H9 (cell line): ENCODE measurements around the gene TST. TPM values are rescaled to one million over a fixed set of nuclear protein-coding genes. Genes with fewer than 3 reads are reported as not detected.

Experiments
- DNase-seq: peaks from one replicate; pipeline ENCODE4 v3.0.0-alpha.2; 2017
- H2AFZ ChIP-seq: one replicate; pipeline ENCODE4 v1.6.1; 2013; ENCODE audit warnings: mild to moderate bottlenecking, low read length, control low read depth, moderate library complexity
- H2AK5ac ChIP-seq: 2 replicates; pipeline ENCODE4 v1.6.1; 2013; ENCODE audit warnings: low read length, control low read depth, mixed read lengths; ENCODE audit not compliant: insufficient read length
- H2BK120ac ChIP-seq: one replicate; pipeline ENCODE4 v1.6.1; 2013; ENCODE audit warnings: low read depth, mild to moderate bottlenecking, low read length, control low read depth, inconsistent platforms; ENCODE audit not compliant: poor library complexity, severe bottlenecking
- H2BK12ac ChIP-seq: 2 replicates; pipeline ENCODE4 v1.6.1; 2013; ENCODE audit warnings: low read length, control low read depth, mixed read lengths, low read depth; ENCODE audit not compliant: insufficient read length
- H2BK15ac ChIP-seq: 2 replicates; pipeline ENCODE4 v1.6.1; 2013; ENCODE audit warnings: low read depth, low read length, control low read depth
- H2BK20ac ChIP-seq: one replicate; pipeline ENCODE4 v1.6.1; 2013; ENCODE audit warnings: low read depth, mild to moderate bottlenecking, low read length, control low read depth, inconsistent platforms; ENCODE audit not compliant: poor library complexity, severe bottlenecking
- H2BK5ac ChIP-seq: 2 replicates; pipeline ENCODE4 v1.6.1; 2013; ENCODE audit warnings: low read length, control low read depth, mixed read lengths; ENCODE audit not compliant: insufficient read length
- H3K14ac ChIP-seq: 2 replicates; pipeline ENCODE4 v1.6.1; 2013; ENCODE audit warnings: low read length, control low read depth; ENCODE audit not compliant: insufficient read depth
- H3K18ac ChIP-seq: 2 replicates; pipeline ENCODE4 v1.6.1; 2013; ENCODE audit warnings: low read depth, mild to moderate bottlenecking, mixed read lengths, low read length, control low read depth; ENCODE audit not compliant: insufficient read length
- H3K23ac ChIP-seq: 2 replicates; pipeline ENCODE4 v1.6.1; 2013; ENCODE audit warnings: low read length, control low read depth, mixed read lengths, low read depth; ENCODE audit not compliant: insufficient read length
- H3K23me2 ChIP-seq: 2 replicates; pipeline ENCODE4 v1.6.1; 2013; ENCODE audit warnings: low read depth, mild to moderate bottlenecking, mixed read lengths, low read length, control low read depth; ENCODE audit not compliant: insufficient read length, poor library complexity, severe bottlenecking
- H3K27ac ChIP-seq: 2 replicates; pipeline ENCODE4 v1.5.1; 2013; ENCODE audit warnings: low read length, control low read depth, mixed read lengths, low read depth; ENCODE audit not compliant: insufficient read length
- H3K27me3 ChIP-seq: 2 replicates; pipeline ENCODE4 v1.6.1; 2013; ENCODE audit warnings: low read length, control low read depth, inconsistent platforms; ENCODE audit not compliant: insufficient read depth
- H3K4ac ChIP-seq: 2 replicates; pipeline ENCODE4 v1.6.1; 2013; ENCODE audit warnings: low read depth, mild to moderate bottlenecking, control low read depth, inconsistent platforms, low read length, moderate library complexity
- H3K4me1 ChIP-seq: 2 replicates; pipeline ENCODE4 v1.6.1; 2013; ENCODE audit warnings: low read length, control low read depth, inconsistent platforms; ENCODE audit not compliant: insufficient read depth
- H3K4me2 ChIP-seq: 2 replicates; pipeline ENCODE4 v1.6.1; 2013; ENCODE audit warnings: low read length, control low read depth, mixed read lengths; ENCODE audit not compliant: insufficient read length, insufficient read depth
- H3K56ac ChIP-seq: 2 replicates; pipeline ENCODE4 v1.6.1; 2013; ENCODE audit warnings: low read depth, mild to moderate bottlenecking, mixed read lengths, low read length, control low read depth; ENCODE audit not compliant: insufficient read length
- H3K79me1 ChIP-seq: 2 replicates; pipeline ENCODE4 v1.6.1; 2013; ENCODE audit warnings: low read depth, mild to moderate bottlenecking, moderate library complexity, low read length, control low read depth, inconsistent platforms; ENCODE audit not compliant: insufficient read depth, poor library complexity, severe bottlenecking
- H3K79me2 ChIP-seq: 2 replicates; pipeline ENCODE4 v1.6.1; 2013; ENCODE audit warnings: low read length, control low read depth, inconsistent platforms; ENCODE audit not compliant: insufficient read depth
- H3K9ac ChIP-seq: 2 replicates; pipeline ENCODE4 v1.6.1; 2013; ENCODE audit warnings: low read length, control low read depth, mixed read lengths; ENCODE audit not compliant: insufficient read length; ENCODE audit errors: extremely low read depth
- H3K9me3 ChIP-seq: one replicate; pipeline ENCODE4 v1.6.1; 2013; ENCODE audit warnings: low read depth, low read length, inconsistent platforms; ENCODE audit not compliant: control insufficient read depth
- H3T11ph ChIP-seq: one replicate; pipeline ENCODE4 v1.6.1; 2013; ENCODE audit warnings: mild to moderate bottlenecking, low read length, control low read depth, inconsistent platforms
- H4K20me1 ChIP-seq: one replicate; pipeline ENCODE4 v1.6.1; 2013; ENCODE audit not compliant: control insufficient read depth, insufficient read length, insufficient read depth
- H4K5ac ChIP-seq: 2 replicates; pipeline ENCODE4 v1.6.1; 2013; ENCODE audit warnings: low read depth, mild to moderate bottlenecking, mixed read lengths, low read length, control low read depth; ENCODE audit not compliant: insufficient read length
- H4K8ac ChIP-seq: replicated peaks from 2 replicates; pipeline ENCODE4 v1.6.1; 2013; ENCODE audit warnings: low read length, control low read depth, mixed read lengths, low read depth; ENCODE audit not compliant: insufficient read length
- H4K91ac ChIP-seq: 2 replicates; pipeline ENCODE4 v1.6.1; 2013; ENCODE audit warnings: low read depth, mild to moderate bottlenecking, moderate library complexity, mixed read lengths, low read length, control low read depth; ENCODE audit not compliant: insufficient read length
- H3K27ac Mint-ChIP-seq, 3 experiments: 2 replicates in 2 of 3; 3 replicates in 1 of 3; pipeline ENCODE4 v1.8.0; 2020 to 2021; ENCODE audit warnings: mixed read lengths in 3 of 3, mild to moderate bottlenecking in 1 of 3, moderate library complexity in 1 of 3
- H3K27me3 Mint-ChIP-seq: 2 replicates; pipeline ENCODE4 v1.8.0; 2021; ENCODE audit warnings: low read depth, mild to moderate bottlenecking, moderate library complexity, mixed read lengths
- H3K36me3 Mint-ChIP-seq, 3 experiments: 2 replicates in 2 of 3; 3 replicates in 1 of 3; pipeline ENCODE4 v1.8.0; 2020 to 2021; ENCODE audit warnings: low read depth in 3 of 3, mixed read lengths in 3 of 3; ENCODE audit not compliant: insufficient read depth in 1 of 3
- H3K4me1 Mint-ChIP-seq, 2 experiments: 2 replicates each; pipeline ENCODE4 v1.8.0; 2020; ENCODE audit warnings: mixed read lengths in 2 of 2
- H3K4me3 Mint-ChIP-seq, 2 experiments: 2 replicates in 1 of 2; 3 replicates in 1 of 2; pipeline ENCODE4 v1.8.0; 2020 to 2021; ENCODE audit warnings: mild to moderate bottlenecking in 2 of 2, mixed read lengths in 2 of 2, moderate library complexity in 1 of 2
- H3K9me3 Mint-ChIP-seq, 2 experiments: 2 replicates in 1 of 2; 3 replicates in 1 of 2; pipeline ENCODE4 v1.8.0; 2020; ENCODE audit warnings: mild to moderate bottlenecking in 2 of 2, mixed read lengths in 2 of 2, moderate library complexity in 1 of 2
- CTCF ChIP-seq: fragments of 200-600 bp; sonication (generic); conservative IDR thresholded peaks from 3 replicates; pipeline ENCODE4 v1.8.0; 2021; ENCODE audit warnings: antibody characterized with exemption, mild to moderate bottlenecking
- WGBS: extraction: QIAGEN DNeasy Blood & Tissue Kit; methylation state at CpG from one replicate; pipeline ENCODE4 v1.1.7; 2013; ENCODE audit warnings: missing lambda C conversion rate, low lambda C conversion rate, mixed read lengths; ENCODE audit not compliant: insufficient read length; ENCODE audit errors: extremely low coverage; 5-methylcytosine and 5-hydroxymethylcytosine counted together
- total RNA-seq: library from RNA; stranded (reverse); gene quantifications from 2 replicates; pipeline ENCODE4 v1.2.1, GENCODE V29; 2021

TST gene
- total RNA-seq, 1 experiment from 2014 or later: 31.9 TPM

GRCh38 chr22:37057796-37058510, 38.7 kb upstream of the TST start:
- DNase-seq: no peak
- no peaks in the 10 kb centered on the region for H3K9me3 ChIP-seq
- no peaks in the 10 kb centered on the region; the same call in 1 of the 2 replicates for H3K4me1 ChIP-seq
- Mint-ChIP-seq H3K4me3 (no peak overlapping the region), H3K27me3 (no peaks in the 10 kb centered on the region; the same call in 1 of the 2 replicates), H3K36me3 (peaks cover 7 to 39% (median 22%) of the 10 kb centered on the region in 3 experiments; a peak in 6 of 7 replicates), H3K27ac (no peak overlapping the region), H3K9me3 (no peaks in the 10 kb centered on the region), H3K4me1 (peaks cover 3 to 19% of the 10 kb centered on the region in 2 experiments)
- H3K9ac ChIP-seq: no peak overlapping the region
- H3K27me3 ChIP-seq: no peaks in the 10 kb centered on the region
- H4K8ac ChIP-seq: no peak overlapping the region
- H4K91ac ChIP-seq: no peak overlapping the region
- no peak overlapping the region for H3T11ph ChIP-seq
- H3K4me2 ChIP-seq: no peak overlapping the region
- no CpG with 5 or more reads among the region's 12 CpGs for WGBS
- H3K23me2 ChIP-seq: no peaks in the 10 kb centered on the region
- H2AK5ac ChIP-seq: no peak overlapping the region
- H4K5ac ChIP-seq: no peak overlapping the region
- H3K14ac ChIP-seq: no peak overlapping the region
- no peak overlapping the region for H3K23ac ChIP-seq
- H2BK12ac ChIP-seq: no peak overlapping the region
- H2BK20ac ChIP-seq: no peak overlapping the region
- no peaks in the 10 kb centered on the region for H3K79me1 ChIP-seq
- H3K27ac ChIP-seq: no peak overlapping the region
- H3K56ac ChIP-seq: no peak overlapping the region
- no peak overlapping the region for H2AFZ ChIP-seq
- no peak for TF ChIP-seq CTCF
- no peak overlapping the region for H2BK120ac ChIP-seq
- H4K20me1 ChIP-seq: no peaks in the 10 kb centered on the region
- no peak overlapping the region for H3K18ac ChIP-seq
- H2BK15ac ChIP-seq: no peak overlapping the region
- H2BK5ac ChIP-seq: no peak overlapping the region
- no peaks in the 10 kb centered on the region for H3K79me2 ChIP-seq
- H3K4ac ChIP-seq: no peak overlapping the region
